ENCODE data around the gene CEP97.
"Not testable (repeated sequence)": the region's sequence is repeated elsewhere in the genome, so short reads cannot be mapped to it uniquely, and the experiment has no call there.

Gene CEP97, protein sequence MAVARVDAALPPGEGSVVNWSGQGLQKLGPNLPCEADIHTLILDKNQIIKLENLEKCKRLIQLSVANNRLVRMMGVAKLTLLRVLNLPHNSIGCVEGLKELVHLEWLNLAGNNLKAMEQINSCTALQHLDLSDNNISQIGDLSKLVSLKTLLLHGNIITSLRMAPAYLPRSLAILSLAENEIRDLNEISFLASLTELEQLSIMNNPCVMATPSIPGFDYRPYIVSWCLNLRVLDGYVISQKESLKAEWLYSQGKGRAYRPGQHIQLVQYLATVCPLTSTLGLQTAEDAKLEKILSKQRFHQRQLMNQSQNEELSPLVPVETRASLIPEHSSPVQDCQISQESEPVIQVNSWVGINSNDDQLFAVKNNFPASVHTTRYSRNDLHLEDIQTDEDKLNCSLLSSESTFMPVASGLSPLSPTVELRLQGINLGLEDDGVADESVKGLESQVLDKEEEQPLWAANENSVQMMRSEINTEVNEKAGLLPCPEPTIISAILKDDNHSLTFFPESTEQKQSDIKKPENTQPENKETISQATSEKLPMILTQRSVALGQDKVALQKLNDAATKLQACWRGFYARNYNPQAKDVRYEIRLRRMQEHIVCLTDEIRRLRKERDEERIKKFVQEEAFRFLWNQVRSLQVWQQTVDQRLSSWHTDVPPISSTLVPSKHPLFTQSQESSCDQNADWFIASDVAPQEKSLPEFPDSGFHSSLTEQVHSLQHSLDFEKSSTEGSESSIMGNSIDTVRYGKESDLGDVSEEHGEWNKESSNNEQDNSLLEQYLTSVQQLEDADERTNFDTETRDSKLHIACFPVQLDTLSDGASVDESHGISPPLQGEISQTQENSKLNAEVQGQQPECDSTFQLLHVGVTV

DNA sequence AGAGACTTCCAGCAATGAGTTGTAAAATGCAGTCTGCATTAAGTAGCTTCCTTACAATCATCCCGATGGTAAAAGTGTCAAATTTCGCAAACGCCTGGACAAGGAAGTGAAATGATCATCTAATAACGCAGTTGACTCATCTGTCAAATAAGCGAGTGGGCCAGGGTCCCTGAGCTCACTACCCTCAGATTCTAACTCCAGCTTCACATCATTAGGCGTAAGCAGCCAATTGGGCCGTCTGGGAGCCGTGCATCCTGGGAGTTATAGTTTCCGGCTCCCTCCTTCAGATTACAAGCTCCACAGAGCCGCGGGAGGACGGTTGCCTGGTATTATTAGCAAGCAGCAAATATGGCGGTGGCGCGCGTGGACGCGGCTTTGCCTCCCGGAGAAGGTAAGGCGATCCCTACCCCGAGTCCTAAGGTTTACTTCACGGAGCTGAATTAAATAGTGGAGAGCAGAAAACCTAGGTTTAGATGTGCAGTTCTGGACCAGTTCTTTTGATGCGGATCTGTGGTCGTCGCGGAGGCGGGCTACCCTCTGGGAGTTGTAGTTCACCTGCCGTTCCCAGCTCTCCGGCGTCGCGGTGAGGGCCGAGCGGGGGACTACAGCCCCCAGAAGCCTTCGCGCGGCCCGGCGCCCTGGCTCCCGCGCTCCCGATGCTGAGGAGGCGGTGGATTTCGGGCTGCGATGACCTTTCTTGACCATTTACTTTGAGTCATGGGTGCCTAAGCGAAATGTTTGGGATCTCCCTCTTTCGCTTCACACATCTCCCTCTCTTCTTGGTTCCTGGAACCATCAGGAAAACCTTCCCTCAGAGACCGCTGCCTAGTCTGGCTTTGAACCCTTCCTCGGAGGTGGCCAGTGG lies at the start of gene CEP97:
TSS of gene CEP97 (plus strand) at position 286 of the 865 bp plus-strand sequence. CDS start at position 349, 63 bp downstream.
- DNase-seq (ENCODE audit: extremely low read depth, low read depth): peak; percentile 90
- TF ChIP-seq CTCF (IDR thresholded peaks at IDR 0.05; ENCODE audit: low read depth, low read length, missing control alignments): no peak
- peak within 1 kb of the TSS; percentile 92 for H3K4me3 ChIP-seq (replicated peaks; ENCODE audit: low read depth, low read length)

DNA sequence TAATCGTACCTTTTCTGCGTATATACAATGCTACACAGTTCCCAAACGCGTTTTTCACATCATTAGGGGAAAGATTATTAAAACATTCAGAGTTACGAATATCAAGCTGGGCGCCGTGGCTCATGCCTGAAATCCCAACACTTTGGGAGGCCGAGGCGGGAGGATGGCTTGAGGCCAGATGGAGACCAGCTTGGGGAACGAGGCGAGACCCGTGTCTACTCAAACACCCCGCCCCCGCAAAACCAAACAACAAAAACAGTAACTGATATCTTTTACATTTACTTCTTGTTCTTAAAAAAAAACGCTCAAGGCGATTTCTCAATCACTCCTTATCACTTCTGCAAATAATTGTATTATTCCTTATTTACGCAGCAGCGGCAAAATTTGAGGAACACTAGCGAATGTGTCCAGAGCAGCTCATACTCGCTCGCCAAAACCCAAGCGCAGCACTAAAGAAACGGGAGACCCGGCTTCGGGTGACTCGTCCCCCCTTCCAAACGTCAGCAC lies 48.7 kb upstream of the CEP97 start:
- no peak for TF ChIP-seq CTCF (IDR thresholded peaks at IDR 0.05; ENCODE audit: low read depth, low read length, missing control alignments)
- DNase-seq (ENCODE audit: extremely low read depth, low read depth): no peak

DNA sequence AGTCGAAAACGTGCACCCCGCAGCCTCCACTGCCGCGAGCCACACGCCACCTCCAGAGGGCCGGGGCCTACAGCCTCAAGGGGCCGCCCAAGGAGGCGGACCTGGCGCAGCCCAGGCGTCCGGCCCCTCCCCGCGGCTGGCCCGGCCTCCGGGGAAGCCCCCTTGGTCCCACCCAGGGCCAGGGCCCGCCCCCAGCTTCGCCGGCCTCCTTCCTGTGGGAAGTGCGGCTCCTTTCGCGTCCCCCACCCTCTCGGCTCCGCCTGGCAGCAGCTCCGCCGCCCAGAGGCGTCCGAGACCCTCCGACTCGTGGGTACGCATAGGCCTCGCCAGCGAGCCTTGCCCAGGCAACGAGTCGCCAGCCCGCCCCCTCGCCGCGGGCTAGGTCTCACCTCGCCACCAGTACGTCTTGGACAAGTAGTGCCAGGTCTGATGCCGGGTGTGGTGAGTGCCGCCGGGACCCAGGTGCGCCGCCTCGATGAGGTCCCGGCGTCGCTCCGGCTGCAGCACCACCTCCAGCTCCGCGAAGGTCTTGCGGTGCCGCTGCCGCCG lies 48.1 kb upstream of the CEP97 start:
- DNase-seq (ENCODE audit: extremely low read depth, low read depth): peak; percentile 79
- no peak for TF ChIP-seq CTCF (IDR thresholded peaks at IDR 0.05; ENCODE audit: low read depth, low read length, missing control alignments)
- peak overlapping the region; percentile 100 for H3K4me3 ChIP-seq (replicated peaks; ENCODE audit: low read depth, low read length)

More for the DNA sequence above, 48.7 kb upstream of the CEP97 start:
- H3K4me3 ChIP-seq (replicated peaks; ENCODE audit: low read depth, low read length): peak overlapping the region; percentile 100

- peak within 1 kb of the TSS; percentile 100 for H3K4me3 ChIP-seq (replicated peaks; ENCODE audit: low read depth, low read length)
- peak; percentile 100 for DNase-seq (ENCODE audit: extremely low read depth, low read depth)
- TF ChIP-seq CTCF (IDR thresholded peaks at IDR 0.05; ENCODE audit: low read depth, low read length, missing control alignments): peak; percentile 66
Measured at GRCh38 chr3:101676765-101677435, 47.5 kb upstream of the CEP97 start, which contains the start of gene ZBTB11. ZBTB11 (minus strand) TSS chr3:101677132; CDS start chr3:101676914, 218 bp downstream.

GRCh38 chr3:101677436-101678286 lies 46.8 kb upstream of the CEP97 start:
- peak overlapping the region; percentile 100 for H3K4me3 ChIP-seq (replicated peaks; ENCODE audit: low read depth, low read length)
- DNase-seq (ENCODE audit: extremely low read depth, low read depth): no peak
- TF ChIP-seq CTCF (IDR thresholded peaks at IDR 0.05; ENCODE audit: low read depth, low read length, missing control alignments): no peak

- H3K4me3 ChIP-seq (replicated peaks; ENCODE audit: low read depth, low read length): not testable (repeated sequence)
Measured at GRCh38 chr3:101678837-101679236, 45.6 kb upstream of the CEP97 start.

More at GRCh38 chr3:101678837-101679236, 45.6 kb upstream of the CEP97 start:
- not testable (repeated sequence) for DNase-seq (ENCODE audit: extremely low read depth, low read depth)

Data from HFF-Myc (cell line).